HG02610 (cell line): Measurements from ENCODE around the gene OR9I1.

Experiments used
- ATAC-seq: cut with Tn5 transposase; IDR thresholded peaks from one replicate; pipeline ENCODE4 v1.9.1; 2021; ENCODE audit warnings: mild to moderate bottlenecking, moderate library complexity; ENCODE audit not compliant: unreplicated experiment

OR9I1 gene, protein sequence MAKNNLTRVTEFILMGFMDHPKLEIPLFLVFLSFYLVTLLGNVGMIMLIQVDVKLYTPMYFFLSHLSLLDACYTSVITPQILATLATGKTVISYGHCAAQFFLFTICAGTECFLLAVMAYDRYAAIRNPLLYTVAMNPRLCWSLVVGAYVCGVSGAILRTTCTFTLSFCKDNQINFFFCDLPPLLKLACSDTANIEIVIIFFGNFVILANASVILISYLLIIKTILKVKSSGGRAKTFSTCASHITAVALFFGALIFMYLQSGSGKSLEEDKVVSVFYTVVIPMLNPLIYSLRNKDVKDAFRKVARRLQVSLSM

DNA sequence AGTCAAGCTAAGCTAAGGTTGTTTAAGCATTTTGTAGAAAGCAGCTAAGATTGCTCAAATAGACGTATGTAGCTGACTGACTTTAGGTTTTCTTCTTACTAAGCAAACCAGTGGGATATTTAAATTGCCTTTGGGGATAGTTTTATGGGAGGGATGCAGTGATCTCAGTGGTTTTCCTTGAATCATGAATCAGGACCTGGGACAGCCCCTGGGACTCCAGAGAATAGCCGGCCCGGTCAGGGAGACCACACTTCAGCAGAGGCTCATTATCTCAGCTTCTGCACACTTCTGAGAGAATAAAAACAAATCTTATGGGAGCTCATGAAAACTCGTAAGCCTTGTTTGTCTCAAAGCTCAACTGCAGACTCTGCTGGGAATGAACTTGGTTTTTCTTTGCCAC lies at the start of gene OR9I1:
Gene OR9I1, minus strand, starts transcription at position 62 of the 400 bp plus-strand sequence. CDS start 6,086 bp downstream, outside the sequence.
- no peak for ATAC-seq

DNA sequence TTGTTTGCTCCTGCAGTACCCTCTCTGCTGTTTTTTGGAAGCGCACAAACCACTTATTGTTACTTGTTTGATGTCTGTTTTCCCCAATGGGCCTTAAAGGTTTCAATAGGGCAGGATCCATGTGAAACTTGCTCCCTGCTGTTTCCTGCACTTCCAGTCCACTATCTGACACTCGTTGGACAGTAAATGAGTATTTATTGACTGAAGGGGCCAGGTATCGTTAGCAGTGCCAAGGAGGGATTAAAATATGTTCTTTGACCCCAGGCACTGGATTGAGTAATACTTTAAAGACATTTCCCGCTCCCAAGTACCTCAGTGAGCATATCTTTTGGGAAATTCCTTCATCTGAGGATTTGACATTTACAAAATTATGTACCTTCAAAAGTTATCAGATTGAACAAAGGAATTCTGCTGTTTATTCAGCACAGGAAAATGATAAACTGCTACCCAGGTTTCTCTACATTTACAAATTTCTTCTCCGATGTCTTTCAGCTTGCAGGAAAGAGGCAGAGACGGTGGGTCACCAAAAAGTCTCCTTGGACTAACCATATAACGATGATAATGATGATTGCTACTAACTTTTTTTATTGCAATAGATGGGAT lies 40.3 kb upstream of the OR9I1 start:
- ATAC-seq: no peak

DNA sequence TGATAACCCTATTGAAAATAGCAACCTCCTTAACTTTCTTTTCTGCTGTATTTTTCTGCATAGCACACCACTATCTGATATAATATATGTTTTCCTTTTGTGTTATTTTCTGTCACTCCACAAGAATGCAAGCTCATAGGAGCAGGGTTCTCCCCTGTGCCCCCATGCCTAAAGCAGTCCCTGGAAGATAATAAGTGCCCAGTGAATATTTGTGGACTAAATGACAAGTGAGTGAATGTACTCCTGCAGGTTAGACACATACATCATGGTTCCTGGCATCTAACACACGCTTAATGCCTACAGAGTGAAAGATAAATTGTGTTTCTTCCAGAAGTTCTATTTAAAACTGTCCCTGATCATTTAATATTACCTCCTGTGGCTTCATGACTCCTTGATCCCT lies 39.7 kb upstream of the OR9I1 start:
- ATAC-seq: no peak

DNA sequence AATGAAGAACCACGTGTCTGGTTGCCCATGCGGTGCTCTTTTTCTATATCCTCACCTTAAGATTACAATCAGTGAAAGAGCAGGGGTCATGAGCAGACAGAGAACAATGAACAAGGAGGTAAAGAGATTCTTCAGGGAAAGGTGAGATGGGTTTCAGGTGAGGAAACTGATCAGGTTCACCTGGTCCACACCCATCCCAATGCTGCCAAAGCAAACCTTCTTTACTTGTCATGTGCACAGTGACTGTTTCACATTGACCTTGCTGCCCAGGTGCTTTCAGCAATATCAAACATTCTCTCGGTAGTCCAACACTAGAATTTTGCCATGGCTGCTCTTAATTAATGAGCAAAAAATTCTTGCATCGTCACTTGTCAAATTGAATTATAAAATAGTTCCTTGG lies 39.1 kb upstream of the OR9I1 start:
- no peak for ATAC-seq

DNA sequence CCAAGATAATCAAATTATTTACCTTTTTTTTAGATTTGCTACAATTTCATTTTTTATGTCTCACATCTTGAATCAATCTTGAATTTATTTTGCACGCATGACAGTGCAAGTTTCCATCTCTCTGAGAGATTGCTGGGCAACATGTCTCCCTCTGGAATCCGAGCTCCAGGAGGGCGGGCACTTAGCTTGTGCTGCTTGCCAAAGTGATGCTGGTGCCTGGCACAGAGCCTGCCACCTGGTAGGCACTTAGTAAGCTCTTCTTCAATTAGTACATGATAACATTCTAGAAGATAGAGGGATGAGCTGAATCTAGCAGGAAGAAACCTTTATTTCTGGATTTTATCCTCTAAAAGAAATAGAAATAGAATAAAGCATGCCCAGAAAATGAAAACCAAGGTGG lies 27.5 kb upstream of the OR9I1 start:
- no peak for ATAC-seq

DNA sequence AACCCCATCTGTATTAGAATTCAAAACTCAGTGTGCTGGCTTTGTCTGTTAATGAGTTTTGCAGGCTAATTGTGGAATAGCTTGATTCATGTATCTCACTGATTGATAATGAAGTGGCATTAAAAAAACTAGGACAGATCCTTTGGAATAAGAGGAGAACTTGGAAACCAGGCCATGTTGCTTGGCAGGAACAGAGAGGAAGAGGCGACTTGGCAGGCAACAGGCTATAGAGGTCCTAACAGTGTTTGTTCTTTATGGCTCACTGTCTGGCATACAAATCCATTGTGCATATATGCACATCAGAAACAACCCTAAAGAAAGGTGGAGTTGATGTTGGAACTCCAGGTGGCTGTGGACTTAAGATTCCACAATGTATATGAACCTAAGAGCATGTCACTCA lies 17.4 kb upstream of the OR9I1 start:
- ATAC-seq: no peak

DNA sequence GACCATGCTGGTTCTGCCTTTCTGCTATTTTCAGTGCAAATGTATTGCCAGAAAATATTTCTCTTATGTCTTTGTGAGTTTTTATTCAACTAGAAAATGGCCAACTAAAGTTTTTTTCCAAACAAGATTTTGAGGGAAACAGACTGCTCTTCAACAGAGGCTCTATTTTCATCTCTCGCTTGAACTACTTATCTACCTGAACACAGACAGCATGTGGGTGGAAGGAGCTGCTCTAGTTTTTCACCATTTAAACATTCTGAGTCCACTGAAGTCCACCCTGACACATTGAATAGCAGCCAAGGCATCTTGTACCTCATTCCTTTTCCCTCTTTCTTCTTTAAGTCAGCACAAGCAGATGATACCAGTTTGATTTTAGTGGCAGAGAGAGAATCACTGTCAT lies 9.8 kb upstream of the OR9I1 start:
- no peak for ATAC-seq

DNA sequence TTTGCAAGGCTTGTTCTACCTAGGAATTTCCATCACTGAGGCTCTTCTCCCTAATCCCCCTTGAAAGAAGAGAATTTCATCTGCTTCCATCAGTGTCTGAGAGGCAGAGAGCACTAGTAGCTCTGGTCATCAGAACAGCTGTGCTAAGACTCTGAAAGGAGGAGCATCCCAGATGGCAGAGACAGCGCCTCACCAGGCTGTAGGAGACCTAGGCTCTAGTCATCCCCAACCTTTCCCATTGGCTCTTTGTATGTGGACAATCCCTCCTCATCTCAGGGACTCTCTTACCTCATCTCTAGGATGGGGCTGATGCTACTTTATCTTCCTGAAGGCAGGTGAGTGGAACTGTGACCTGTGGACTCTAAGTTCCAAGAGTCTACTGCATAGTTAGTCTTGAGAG lies 8.8 kb upstream of the OR9I1 start:
- no peak for ATAC-seq

DNA sequence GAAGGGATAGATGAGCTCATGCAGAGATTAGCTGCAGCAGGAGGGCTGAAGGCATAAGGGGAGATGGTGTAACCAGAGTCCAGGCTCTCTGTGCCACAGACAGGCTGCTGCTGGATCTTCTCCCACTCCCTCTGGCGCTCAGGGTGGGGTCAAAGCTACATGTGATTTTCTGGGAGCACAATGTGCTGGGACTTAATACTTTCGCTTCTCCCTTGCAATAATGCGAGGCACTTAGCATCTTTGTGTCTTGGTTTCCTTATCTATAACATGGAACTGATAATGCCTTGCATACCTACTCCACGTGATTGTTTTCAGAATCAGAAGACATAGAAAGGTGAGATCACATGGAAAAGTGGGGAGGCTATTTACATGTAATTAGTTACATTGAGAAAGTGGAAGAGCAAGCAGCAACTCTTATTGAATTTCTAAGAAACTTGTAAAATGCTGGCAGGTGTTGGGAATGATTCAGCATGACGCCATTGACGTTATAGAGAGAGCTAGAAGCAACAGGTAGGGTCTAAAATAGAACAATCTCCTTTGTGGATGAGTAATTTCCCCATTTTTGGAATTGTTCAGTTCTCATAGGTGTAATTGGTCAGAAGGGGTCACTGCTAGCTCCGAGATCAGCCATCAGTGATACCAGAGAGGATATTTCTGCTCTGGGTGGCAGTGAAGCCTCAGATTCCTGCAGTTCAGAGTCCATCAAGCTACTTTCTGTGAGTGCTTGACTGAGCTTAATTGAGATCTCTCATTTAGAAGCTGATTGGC lies 8.2 kb upstream of the OR9I1 start:
- no peak for ATAC-seq

DNA sequence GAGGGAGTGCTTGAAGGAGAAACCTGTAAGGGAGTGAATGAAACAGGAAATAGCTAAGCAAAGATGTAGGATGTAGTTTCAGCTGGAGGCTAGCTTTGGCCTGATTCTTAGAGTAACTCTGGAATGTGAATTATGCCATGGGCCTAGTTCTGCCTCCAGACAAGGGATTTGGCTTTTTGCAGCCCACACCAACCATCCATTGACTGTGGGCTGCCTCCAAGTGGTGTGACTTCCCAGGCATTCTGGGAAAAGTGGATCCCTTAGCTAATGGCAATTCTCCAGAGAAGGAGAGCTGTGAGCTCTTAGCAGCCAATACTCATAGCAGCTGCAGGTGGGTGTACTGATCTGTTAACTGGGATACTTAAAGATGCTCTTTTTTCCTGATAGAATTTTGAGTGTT lies 2.0 kb upstream of the OR9I1 start:
- ATAC-seq: no peak

DNA sequence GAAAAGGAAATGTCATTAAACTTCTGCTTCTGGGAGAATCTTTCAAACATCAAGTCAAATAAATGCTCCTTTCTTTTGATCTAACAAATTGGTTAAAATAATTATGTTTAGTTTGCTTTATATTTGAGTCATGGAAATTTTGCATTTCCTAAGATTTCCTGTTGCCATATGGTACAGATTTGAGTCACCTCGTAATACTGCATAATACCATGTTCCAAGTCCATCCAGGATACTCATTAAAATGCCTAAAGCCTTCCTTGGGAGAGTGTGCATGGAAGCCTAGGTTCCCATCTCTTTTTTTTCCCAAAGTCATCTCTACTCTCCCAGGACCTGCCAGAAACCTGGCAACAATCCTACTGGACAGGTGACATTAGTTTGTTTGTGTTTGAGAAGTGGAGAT lies 4.2 kb downstream of the OR9I1 start:
- no peak for ATAC-seq

DNA sequence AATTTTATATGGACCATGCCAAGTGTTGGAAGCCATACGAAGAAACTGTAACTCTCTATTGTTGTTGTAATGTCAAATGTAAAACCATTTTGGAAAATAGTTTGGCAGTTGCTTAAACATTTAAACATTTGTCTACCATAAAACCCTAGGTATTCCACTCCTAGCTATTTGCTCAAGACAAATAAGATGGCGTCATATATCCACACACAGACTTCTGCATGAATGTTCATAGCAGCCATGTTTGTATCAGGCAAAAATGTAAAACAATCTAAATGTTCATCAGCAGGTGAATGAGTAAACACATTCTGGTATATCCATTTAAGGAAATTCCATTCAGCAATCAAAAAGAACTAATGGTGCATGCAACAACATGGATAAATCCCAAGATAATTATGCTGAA lies 27.9 kb downstream of the OR9I1 start:
- no peak for ATAC-seq

DNA sequence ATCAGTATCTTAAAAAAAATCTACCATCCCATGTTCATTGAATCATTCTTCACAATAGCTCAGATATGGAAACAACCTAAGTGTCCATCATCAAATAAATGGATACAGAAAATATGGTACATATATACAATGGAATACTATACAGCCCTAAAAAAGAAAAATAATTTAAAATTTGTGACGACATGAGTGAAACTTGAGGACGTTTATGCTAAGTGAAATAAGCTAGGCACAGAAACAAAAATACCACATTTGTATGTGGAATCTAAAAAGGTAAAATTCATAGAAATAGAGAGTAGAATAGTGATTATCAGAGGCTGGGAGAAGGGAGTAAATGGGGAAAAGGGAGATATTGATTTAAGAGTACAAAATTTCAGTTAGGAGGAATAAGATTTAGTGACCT lies 38.8 kb downstream of the OR9I1 start:
- no peak for ATAC-seq

DNA sequence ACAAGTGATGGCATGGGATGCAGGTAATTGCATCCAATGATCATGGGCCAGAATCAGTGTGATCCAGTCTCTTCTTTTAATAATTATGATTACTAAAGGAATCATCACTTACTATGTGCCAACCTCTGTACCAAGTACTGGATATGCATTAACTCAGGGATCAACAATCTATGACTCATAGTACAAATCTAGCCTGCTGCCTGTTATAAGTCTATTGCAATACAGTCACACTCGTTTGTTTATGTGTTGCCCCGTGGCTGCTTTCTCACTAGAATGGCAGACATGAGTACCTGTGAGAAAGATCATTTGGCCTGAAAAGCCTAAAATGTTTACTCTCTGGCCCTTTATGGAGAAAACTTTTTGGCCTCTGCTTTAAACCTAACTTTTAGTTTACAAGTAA lies 49.5 kb downstream of the OR9I1 start:
- no peak for ATAC-seq

DNA sequence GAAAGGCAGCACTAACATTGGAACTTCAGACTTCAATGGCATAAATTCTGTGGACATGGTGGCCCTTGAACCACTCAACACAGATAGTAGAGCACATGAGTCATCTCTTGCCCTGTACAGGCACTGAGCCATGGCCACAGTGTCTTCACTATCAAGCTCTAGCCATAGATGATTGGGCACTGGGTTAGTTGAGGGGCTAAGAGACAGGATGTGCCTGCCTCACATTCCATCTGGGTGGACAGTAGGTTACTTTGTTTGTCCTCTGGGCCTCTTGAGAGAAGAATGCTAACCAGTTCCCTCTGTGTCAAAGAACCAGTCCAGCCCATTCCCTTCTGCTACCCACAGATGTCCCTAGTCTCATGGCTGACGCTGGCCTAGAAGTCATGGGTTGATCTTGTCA lies 54.7 kb downstream of the OR9I1 start:
- ATAC-seq: no peak

DNA sequence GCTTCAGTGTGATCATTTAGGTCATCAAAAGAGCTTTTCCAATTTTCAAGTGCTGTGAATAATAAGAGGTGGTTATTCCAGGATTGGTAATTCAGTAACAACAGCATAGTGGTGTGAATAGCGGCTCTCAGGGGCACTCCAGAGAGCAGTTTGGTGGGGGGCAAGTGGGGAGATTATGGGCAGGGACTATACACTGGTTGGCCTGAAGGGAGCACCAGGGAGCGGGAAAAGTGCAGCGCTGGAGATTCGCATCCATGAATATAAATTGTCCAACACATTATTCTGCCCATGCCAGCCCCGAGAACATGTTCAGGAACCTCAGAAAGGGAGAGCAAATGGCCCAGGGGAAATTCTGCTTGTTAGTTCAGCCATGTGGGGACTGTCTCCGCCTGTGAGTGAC lies 56.7 kb downstream of the OR9I1 start:
- ATAC-seq: no peak

DNA sequence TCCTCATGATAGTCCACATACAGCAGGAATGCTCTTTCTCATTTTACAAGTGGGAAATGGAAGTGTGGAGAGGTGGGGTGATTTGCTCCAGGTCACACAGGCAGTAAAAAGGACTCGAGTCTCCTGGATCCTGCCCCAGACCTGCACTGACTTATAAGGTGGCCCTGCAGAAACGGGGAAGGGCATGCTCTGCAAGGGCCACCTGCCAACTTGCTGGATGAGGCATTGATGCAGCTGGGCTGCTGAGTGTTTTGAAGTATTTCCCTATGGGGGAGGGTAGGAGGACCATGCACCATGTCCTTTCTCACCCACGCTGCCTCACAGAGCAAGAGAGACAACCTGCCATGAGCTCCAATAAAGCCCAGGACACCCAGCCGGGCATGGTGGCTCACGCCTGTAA lies 57.6 kb downstream of the OR9I1 start:
- no peak for ATAC-seq
